Measurements from ENCODE around the gene ARHGDIG. TPM values are rescaled to one million over a fixed set of nuclear protein-coding genes. Genes with fewer than 3 reads are reported as not detected.

Gene ARHGDIG
- total RNA-seq, 1 experiment from 2014 or later = not detected

DNA sequence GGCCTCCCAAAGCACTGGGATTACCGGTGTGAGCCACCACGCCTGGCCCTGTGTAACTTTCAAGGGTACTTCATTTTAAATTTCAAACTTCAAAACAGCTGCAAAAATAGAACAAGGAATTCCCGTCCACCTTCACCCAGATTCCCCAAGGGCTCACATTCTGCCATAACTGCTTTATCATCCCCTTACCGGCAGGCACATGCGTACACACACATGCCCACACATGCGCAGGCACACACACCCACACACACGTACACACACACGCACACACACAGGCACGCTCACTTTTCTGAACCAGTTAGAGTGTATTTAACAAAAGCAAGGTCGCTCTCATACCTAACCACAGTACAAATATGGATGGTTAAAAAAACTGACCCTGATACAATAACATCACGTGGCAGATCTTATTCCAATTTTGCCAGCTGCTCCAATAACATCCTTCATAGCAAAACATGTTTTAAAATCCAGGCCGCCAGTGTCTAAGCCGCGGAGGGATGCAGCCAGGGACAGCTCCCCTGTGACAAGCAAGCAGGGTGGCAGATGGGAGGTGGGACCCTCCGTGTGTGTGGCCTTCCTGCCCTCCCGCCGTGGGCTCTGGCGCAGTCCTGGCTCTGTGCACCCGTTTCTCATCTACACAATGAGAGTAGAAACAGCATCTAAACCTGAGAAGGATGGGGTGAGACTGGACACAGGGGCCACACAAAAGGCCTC lies 25.7 kb downstream of the ARHGDIG start:
- no peak for DNase-seq (ENCODE audit: unreplicated experiment)
- intact Hi-C loops (cut with micrococcal nuclease) = no loop called here
- TF ChIP-seq, protein P1, sequence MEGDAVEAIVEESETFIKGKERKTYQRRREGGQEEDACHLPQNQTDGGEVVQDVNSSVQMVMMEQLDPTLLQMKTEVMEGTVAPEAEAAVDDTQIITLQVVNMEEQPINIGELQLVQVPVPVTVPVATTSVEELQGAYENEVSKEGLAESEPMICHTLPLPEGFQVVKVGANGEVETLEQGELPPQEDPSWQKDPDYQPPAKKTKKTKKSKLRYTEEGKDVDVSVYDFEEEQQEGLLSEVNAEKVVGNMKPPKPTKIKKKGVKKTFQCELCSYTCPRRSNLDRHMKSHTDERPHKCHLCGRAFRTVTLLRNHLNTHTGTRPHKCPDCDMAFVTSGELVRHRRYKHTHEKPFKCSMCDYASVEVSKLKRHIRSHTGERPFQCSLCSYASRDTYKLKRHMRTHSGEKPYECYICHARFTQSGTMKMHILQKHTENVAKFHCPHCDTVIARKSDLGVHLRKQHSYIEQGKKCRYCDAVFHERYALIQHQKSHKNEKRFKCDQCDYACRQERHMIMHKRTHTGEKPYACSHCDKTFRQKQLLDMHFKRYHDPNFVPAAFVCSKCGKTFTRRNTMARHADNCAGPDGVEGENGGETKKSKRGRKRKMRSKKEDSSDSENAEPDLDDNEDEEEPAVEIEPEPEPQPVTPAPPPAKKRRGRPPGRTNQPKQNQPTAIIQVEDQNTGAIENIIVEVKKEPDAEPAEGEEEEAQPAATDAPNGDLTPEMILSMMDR (IDR thresholded peaks at IDR 0.05; ENCODE audit: unreplicated experiment) = no peak
- CTCF ChIA-PET = no interaction called here
- no TSS peak for BruUV-seq (replicated peaks)
- no peaks in the 10 kb centered on the region for H3K9me3 Mint-ChIP-seq (ENCODE audit: unreplicated experiment)
- H3K4me3 Mint-ChIP-seq (ENCODE audit: unreplicated experiment) = no peak overlapping the region
- H3K4me1 Mint-ChIP-seq (ENCODE audit: insufficient read depth, unreplicated experiment) = no peaks in the 10 kb centered on the region
- peaks cover 32% of the 10 kb centered on the region for H3K36me3 Mint-ChIP-seq (ENCODE audit: insufficient read depth, unreplicated experiment)
- no peak overlapping the region for H3K27ac Mint-ChIP-seq (ENCODE audit: low read depth, unreplicated experiment)
- H3K27me3 Mint-ChIP-seq (ENCODE audit: insufficient read depth, unreplicated experiment) = no peaks in the 10 kb centered on the region
- POLR2A ChIA-PET = interaction anchor here (0.7 kb wide), 1 partner anchor 53 kb away, joined by 4 read pairs; no protein-coding TSS in a partner anchor

DNA sequence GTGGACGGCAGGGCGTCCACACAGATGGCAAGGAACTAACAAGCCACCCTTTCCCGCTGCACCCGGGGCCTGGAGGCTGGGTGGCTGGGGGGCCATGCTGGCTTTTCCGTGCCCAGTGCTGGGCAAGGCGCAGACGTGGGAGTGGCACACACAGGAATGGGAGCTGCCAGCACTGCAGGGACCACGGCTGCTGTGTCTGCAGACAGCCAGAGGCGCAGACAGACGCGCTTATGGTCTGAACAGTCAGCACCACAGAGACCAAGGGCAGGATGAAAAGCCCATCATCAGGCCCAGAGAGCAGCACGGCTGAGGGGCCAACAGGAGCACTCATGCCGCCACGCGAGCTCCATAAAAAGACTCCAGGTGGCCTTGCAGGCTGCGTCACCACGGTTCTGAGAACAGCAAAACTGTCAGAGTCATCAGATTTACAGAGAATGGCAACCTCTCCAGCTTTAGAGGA lies 26.6 kb downstream of the ARHGDIG start:
- no peaks in the 10 kb centered on the region for H3K9me3 Mint-ChIP-seq (ENCODE audit: unreplicated experiment)
- no peak for DNase-seq (ENCODE audit: unreplicated experiment)
- TF ChIP-seq, protein P1 (IDR thresholded peaks at IDR 0.05; ENCODE audit: unreplicated experiment) = no peak
- no peaks in the 10 kb centered on the region for H3K4me1 Mint-ChIP-seq (ENCODE audit: insufficient read depth, unreplicated experiment)
- intact Hi-C loops (cut with micrococcal nuclease) = no loop called here
- H3K36me3 Mint-ChIP-seq (ENCODE audit: insufficient read depth, unreplicated experiment) = peaks cover 26% of the 10 kb centered on the region
- H3K27me3 Mint-ChIP-seq (ENCODE audit: insufficient read depth, unreplicated experiment) = no peaks in the 10 kb centered on the region
- BruUV-seq (replicated peaks) = no TSS peak
- CTCF ChIA-PET = no interaction called here
- H3K4me3 Mint-ChIP-seq (ENCODE audit: unreplicated experiment) = no peak overlapping the region
- H3K27ac Mint-ChIP-seq (ENCODE audit: low read depth, unreplicated experiment) = no peak overlapping the region
- POLR2A ChIA-PET = no interaction called here

DNA sequence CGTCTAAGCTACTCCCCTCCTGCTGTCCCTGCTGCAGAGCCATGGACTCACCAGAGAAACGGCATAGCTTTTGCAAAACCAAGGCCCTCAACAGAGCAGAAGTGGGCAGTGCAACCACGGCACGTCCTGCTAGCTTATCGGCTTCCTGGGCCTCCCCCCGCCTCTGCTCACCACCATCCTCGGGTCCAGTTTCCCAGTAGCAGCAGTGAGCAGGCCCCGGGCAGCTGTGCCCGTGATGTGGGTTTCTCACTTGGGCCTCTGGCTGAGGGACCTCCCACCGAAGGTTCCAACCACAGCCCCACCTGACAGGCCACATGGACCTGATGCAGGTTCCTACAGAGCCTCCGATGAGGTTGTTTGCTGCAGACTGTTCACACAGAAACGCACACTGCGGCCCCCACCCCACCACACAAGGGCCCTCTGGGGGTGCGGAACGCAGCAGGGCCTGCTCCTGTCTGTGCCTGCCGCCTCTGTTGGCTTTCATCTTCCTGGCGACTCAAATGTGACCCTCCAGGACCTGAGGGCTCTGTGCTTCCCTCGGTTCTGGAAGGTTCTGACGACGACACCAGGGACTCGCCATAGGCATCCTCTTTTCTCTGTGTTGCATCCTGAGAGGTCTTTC lies 27.4 kb downstream of the ARHGDIG start:
- ChIA-PET POLR2A (no interaction called here), CTCF (no interaction called here)
- peaks cover 32% of the 10 kb centered on the region for H3K36me3 Mint-ChIP-seq (ENCODE audit: insufficient read depth, unreplicated experiment)
- TF ChIP-seq, protein P1 (IDR thresholded peaks at IDR 0.05; ENCODE audit: unreplicated experiment) = no peak
- H3K4me1 Mint-ChIP-seq (ENCODE audit: insufficient read depth, unreplicated experiment) = no peaks in the 10 kb centered on the region
- H3K4me3 Mint-ChIP-seq (ENCODE audit: unreplicated experiment) = no peak overlapping the region
- H3K9me3 Mint-ChIP-seq (ENCODE audit: unreplicated experiment) = no peaks in the 10 kb centered on the region
- no peak overlapping the region for H3K27ac Mint-ChIP-seq (ENCODE audit: low read depth, unreplicated experiment)
- intact Hi-C loops (cut with micrococcal nuclease) = no loop called here
- no TSS peak for BruUV-seq (replicated peaks)
- DNase-seq (ENCODE audit: unreplicated experiment) = no peak
- no peaks in the 10 kb centered on the region for H3K27me3 Mint-ChIP-seq (ENCODE audit: insufficient read depth, unreplicated experiment)

DNA sequence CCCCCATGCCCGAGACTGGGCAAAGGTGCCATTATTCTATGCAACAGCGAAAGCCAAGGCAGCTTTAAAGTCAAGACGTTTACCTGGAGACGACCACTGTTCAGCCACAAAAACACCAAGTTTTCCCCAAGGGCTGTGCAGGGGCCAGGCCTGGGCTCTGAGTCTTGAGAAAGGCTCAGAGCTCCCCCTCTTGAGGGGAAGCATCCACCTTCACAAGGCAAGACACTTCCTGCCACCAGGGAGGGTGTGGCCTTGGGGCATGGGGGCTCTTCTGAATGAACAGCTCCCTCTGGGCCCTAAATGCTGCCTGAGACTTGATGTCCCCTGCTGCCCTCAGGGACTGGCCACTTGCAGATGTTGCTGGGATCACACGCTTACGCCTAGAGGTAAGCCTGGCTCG lies 29.1 kb downstream of the ARHGDIG start:
- CTCF ChIA-PET = no interaction called here
- TF ChIP-seq, protein P1 (IDR thresholded peaks at IDR 0.05; ENCODE audit: unreplicated experiment) = no peak

More for the DNA sequence above, 29.1 kb downstream of the ARHGDIG start:
- BruUV-seq (replicated peaks) = no TSS peak
- H3K9me3 Mint-ChIP-seq (ENCODE audit: unreplicated experiment) = no peaks in the 10 kb centered on the region
- no peaks in the 10 kb centered on the region for H3K27me3 Mint-ChIP-seq (ENCODE audit: insufficient read depth, unreplicated experiment)
- no peak for DNase-seq (ENCODE audit: unreplicated experiment)
- POLR2A ChIA-PET = no interaction called here
- H3K36me3 Mint-ChIP-seq (ENCODE audit: insufficient read depth, unreplicated experiment) = peaks cover 17% of the 10 kb centered on the region
- H3K4me1 Mint-ChIP-seq (ENCODE audit: insufficient read depth, unreplicated experiment) = no peaks in the 10 kb centered on the region
- no peak overlapping the region for H3K27ac Mint-ChIP-seq (ENCODE audit: low read depth, unreplicated experiment)
- intact Hi-C loops (cut with micrococcal nuclease) = no loop called here
- no peak overlapping the region for H3K4me3 Mint-ChIP-seq (ENCODE audit: unreplicated experiment)
